ENCODE results near the gene SHROOM2.

GRCh38 chrX:9749146-9749692 lies 37.0 kb upstream of the SHROOM2 start:
- TF ChIP-seq EZH2 (optimal IDR thresholded peaks at IDR 0.05; ENCODE audit: low read depth, low read length) (no peak), CTCF (IDR thresholded peaks at IDR 0.05; ENCODE audit: low read length) (no peak)
